ENCODE measurements around the gene STAT5B. TPM values are rescaled to one million over a fixed set of nuclear protein-coding genes. Genes with fewer than 3 reads are reported as not detected.
A peak's percentile ranks its signal among the peaks of the same experiment; 100 is the strongest.
"Not testable (repeated sequence)": the region's sequence is repeated elsewhere in the genome, so short reads cannot be mapped to it uniquely, and the experiment has no call there.

STAT5B gene
- total RNA-seq, 6 experiments from 2014 or later: 16.8 to 22.5 (median 20.1) TPM

GRCh38 chr17:42241871-42242270, 34.3 kb downstream of the STAT5B start:
- Mint-ChIP-seq H3K27ac (no peak overlapping the region), H3K36me3 (ENCODE audit: low read depth) (no peaks in the 10 kb centered on the region), H3K9me3 (no peaks in the 10 kb centered on the region), H3K4me3 (no peak overlapping the region), H3K27me3 (ENCODE audit: insufficient read depth) (no peaks in the 10 kb centered on the region; the same call in 1 of the 2 replicates), H3K4me1 (ENCODE audit: low read depth) (peaks cover 14% of the 10 kb centered on the region)
- no peak for DNase-seq
- TF ChIP-seq CTCF (IDR thresholded peaks at IDR 0.05): no peak

- H3K9me3 Mint-ChIP-seq; H3K4me3 Mint-ChIP-seq; H3K27ac Mint-ChIP-seq; DNase-seq; H3K36me3 Mint-ChIP-seq (ENCODE audit: low read depth); H3K4me1 Mint-ChIP-seq (ENCODE audit: low read depth); H3K27me3 Mint-ChIP-seq (ENCODE audit: insufficient read depth): not testable (repeated sequence)
Measured at GRCh38 chr17:42240863-42241262, 35.3 kb downstream of the STAT5B start.

- no peak overlapping the region for H3K27ac Mint-ChIP-seq
- TF ChIP-seq CTCF (IDR thresholded peaks at IDR 0.05): no peak
- no peaks in the 10 kb centered on the region for H3K36me3 Mint-ChIP-seq (ENCODE audit: low read depth)
- no peaks in the 10 kb centered on the region; the same call in 1 of the 2 replicates for H3K27me3 Mint-ChIP-seq (ENCODE audit: insufficient read depth)
- no peaks in the 10 kb centered on the region for H3K9me3 Mint-ChIP-seq
- peaks cover 9% of the 10 kb centered on the region for H3K4me1 Mint-ChIP-seq (ENCODE audit: low read depth)
- H3K4me3 Mint-ChIP-seq: no peak overlapping the region
- no peak for DNase-seq
Measured at GRCh38 chr17:42240201-42240600, 36.0 kb downstream of the STAT5B start.

GRCh38 chr17:42239576-42239975, 36.6 kb downstream of the STAT5B start:
- H3K4me1 Mint-ChIP-seq (ENCODE audit: low read depth); H3K27me3 Mint-ChIP-seq (ENCODE audit: insufficient read depth); DNase-seq; H3K9me3 Mint-ChIP-seq; H3K36me3 Mint-ChIP-seq (ENCODE audit: low read depth); H3K27ac Mint-ChIP-seq; H3K4me3 Mint-ChIP-seq: not testable (repeated sequence)

- Mint-ChIP-seq H3K27me3 (ENCODE audit: insufficient read depth) (no peaks in the 10 kb centered on the region; the same call in 1 of the 2 replicates), H3K27ac (no peak overlapping the region), H3K36me3 (ENCODE audit: low read depth) (no peaks in the 10 kb centered on the region), H3K4me1 (ENCODE audit: low read depth) (peaks cover 25% of the 10 kb centered on the region), H3K4me3 (no peak overlapping the region), H3K9me3 (no peaks in the 10 kb centered on the region)
- no peak for DNase-seq
- TF ChIP-seq CTCF (IDR thresholded peaks at IDR 0.05): no peak
Measured at GRCh38 chr17:42236760-42237159, 39.4 kb downstream of the STAT5B start.

- no peaks in the 10 kb centered on the region; the same call in 1 of the 2 replicates for H3K27me3 Mint-ChIP-seq (ENCODE audit: insufficient read depth)
- no peak for DNase-seq
- no peak overlapping the region for H3K27ac Mint-ChIP-seq
- H3K4me1 Mint-ChIP-seq (ENCODE audit: low read depth): peaks cover 15% of the 10 kb centered on the region
- no peaks in the 10 kb centered on the region for H3K9me3 Mint-ChIP-seq
- no peak overlapping the region for H3K4me3 Mint-ChIP-seq
- H3K36me3 Mint-ChIP-seq (ENCODE audit: low read depth): no peaks in the 10 kb centered on the region
- TF ChIP-seq CTCF (IDR thresholded peaks at IDR 0.05): no peak
Measured at GRCh38 chr17:42233994-42234393, 42.2 kb downstream of the STAT5B start.

- Mint-ChIP-seq H3K4me1 (ENCODE audit: low read depth) (peaks cover 23% of the 10 kb centered on the region), H3K27me3 (ENCODE audit: insufficient read depth) (no peaks in the 10 kb centered on the region; the same call in 1 of the 2 replicates), H3K27ac (no peak overlapping the region), H3K36me3 (ENCODE audit: low read depth) (no peaks in the 10 kb centered on the region), H3K4me3 (no peak overlapping the region), H3K9me3 (no peaks in the 10 kb centered on the region)
- peak; percentile 48 for DNase-seq
- no peak for TF ChIP-seq CTCF (IDR thresholded peaks at IDR 0.05)
Measured at GRCh38 chr17:42233156-42233555, 43.0 kb downstream of the STAT5B start.

Data from HFFc6 (cell line).